OCI-LY1 (cell line): Measurements from ENCODE around the gene NKX6-1.

ENCODE experiments used
- H2AFZ ChIP-seq: fragments of 200-600 bp; sonication (generic), shearing (Covaris generic); 2 replicates; pipeline ENCODE4 v1.6.0; 2014; ENCODE audit warnings: antibody characterized with exemption, mild to moderate bottlenecking, low read length
- H3F3A ChIP-seq: fragments of 200-600 bp; sonication (generic), shearing (Covaris generic); 2 replicates; pipeline ENCODE4 v1.6.0; 2014; ENCODE audit warnings: mild to moderate bottlenecking, antibody characterized with exemption, low read length, moderate library complexity; ENCODE audit not compliant: insufficient read depth
- H3K27ac ChIP-seq: fragments of 200-600 bp; sonication (generic); 2 replicates; pipeline ENCODE4 v1.5.1; 2014; ENCODE audit warnings: low read length, mixed run types, mild to moderate bottlenecking, low read depth; ENCODE audit not compliant: poor library complexity, severe bottlenecking
- H3K27me3 ChIP-seq: fragments of 200-600 bp; sonication (generic); 2 replicates; pipeline ENCODE4 v1.6.0; 2014; ENCODE audit warnings: antibody characterized with exemption, mild to moderate bottlenecking, low read length, moderate library complexity; ENCODE audit not compliant: insufficient read depth
- H3K36me3 ChIP-seq: fragments of 200-600 bp; sonication (generic); 2 replicates; pipeline ENCODE4 v1.6.1; 2014; ENCODE audit warnings: mild to moderate bottlenecking, antibody characterized with exemption, low read length, moderate library complexity, mixed read lengths; ENCODE audit not compliant: insufficient read depth
- H3K4me1 ChIP-seq: fragments of 200-600 bp; sonication (generic); 2 replicates; pipeline ENCODE4 v1.5.1; 2014; ENCODE audit warnings: mild to moderate bottlenecking, low read length, moderate library complexity; ENCODE audit not compliant: insufficient read depth, severe bottlenecking
- H3K4me2 ChIP-seq: fragments of 200-600 bp; sonication (generic), shearing (Covaris generic); 2 replicates; pipeline ENCODE4 v1.6.1; 2014; ENCODE audit warnings: low read length
- H3K4me3 ChIP-seq: fragments of 200-600 bp; sonication (generic); 2 replicates; pipeline ENCODE4 v1.5.1; 2014; ENCODE audit warnings: low read length, low read depth, mild to moderate bottlenecking, mixed read lengths; ENCODE audit not compliant: poor library complexity, severe bottlenecking
- H3K79me2 ChIP-seq: fragments of 200-600 bp; shearing (Covaris generic); 2 replicates; pipeline ENCODE4 v1.6.1; 2016; ENCODE audit warnings: mixed run types, low read length, mixed read lengths; ENCODE audit not compliant: insufficient read depth
- H3K9ac ChIP-seq: fragments of 200-600 bp; sonication (generic), shearing (Covaris generic); 2 replicates; pipeline ENCODE4 v1.6.1; 2014; ENCODE audit warnings: mild to moderate bottlenecking, low read length, mixed read lengths
- H3K9me2 ChIP-seq: fragments of 200-600 bp; sonication (generic), shearing (Covaris generic); 2 replicates; pipeline ENCODE4 v1.6.1; 2014; ENCODE audit warnings: low read depth, mild to moderate bottlenecking, low read length, mixed read lengths
- H3K9me3 ChIP-seq: fragments of 200-600 bp; shearing (Covaris generic); 2 replicates; pipeline ENCODE4 v1.6.1; 2014; ENCODE audit warnings: low read length, mixed read lengths
- H4K20me1 ChIP-seq: fragments of 200-600 bp; sonication (generic), shearing (Covaris generic); 2 replicates; pipeline ENCODE4 v1.6.0; 2016; ENCODE audit warnings: mild to moderate bottlenecking, low read length; ENCODE audit not compliant: insufficient read depth
- CTCF ChIP-seq: fragments of 200-600 bp; sonication (generic), shearing (Covaris generic); IDR thresholded peaks from 2 replicates; pipeline ENCODE4 v1.5.1; 2017; ENCODE audit warnings: mild to moderate bottlenecking, antibody characterized with exemption, low read length, moderate library complexity, mixed read lengths
- EZH2 ChIP-seq: fragments of 200-600 bp; sonication (generic), shearing (Covaris generic); IDR thresholded peaks from 2 replicates; pipeline ENCODE4 v1.8.0; 2017; ENCODE audit warnings: borderline replicate concordance, mixed run types, mild to moderate bottlenecking, antibody characterized with exemption, low read length, moderate library complexity, mixed read lengths

The NKX6-1 gene

DNA sequence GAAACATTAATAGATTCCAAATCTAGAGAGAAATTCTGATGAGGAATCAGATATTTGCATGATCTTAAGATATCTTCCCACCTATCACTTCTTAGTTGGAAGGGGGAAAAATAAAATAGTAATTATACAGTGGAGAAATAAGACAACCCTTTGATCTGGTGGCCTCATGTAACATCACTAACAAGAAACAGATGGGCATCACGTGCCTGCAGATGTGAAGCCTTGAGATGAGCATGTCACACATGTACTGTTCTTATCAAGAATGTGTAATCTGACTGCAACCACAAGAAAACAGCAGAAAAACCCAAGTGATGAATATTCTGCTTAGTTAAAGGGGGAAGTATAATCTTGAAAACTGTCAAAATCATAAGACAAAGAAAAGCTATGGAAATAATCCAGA, 31.4 kb upstream of the NKX6-1 start:
- H3K27me3 ChIP-seq = no peaks in the 10 kb centered on the region
- H3K4me2 ChIP-seq = no peak overlapping the region
- H3K9ac ChIP-seq = no peak overlapping the region
- no peaks in the 10 kb centered on the region for H3K4me1 ChIP-seq
- no peak overlapping the region for H3K27ac ChIP-seq
- no peak overlapping the region for H3K4me3 ChIP-seq
- no peaks in the 10 kb centered on the region for H4K20me1 ChIP-seq
- H3K36me3 ChIP-seq = no peaks in the 10 kb centered on the region
- H3K9me2 ChIP-seq = no peaks in the 10 kb centered on the region
- no peaks in the 10 kb centered on the region for H3K79me2 ChIP-seq
- no peak overlapping the region for H2AFZ ChIP-seq
- H3K9me3 ChIP-seq = no peaks in the 10 kb centered on the region
- TF ChIP-seq EZH2 (no peak), CTCF (no peak)
- no peaks in the 10 kb centered on the region for H3F3A ChIP-seq

- no peaks in the 10 kb centered on the region for H3K27me3 ChIP-seq
- H3K9ac ChIP-seq = no peak overlapping the region
- no peaks in the 10 kb centered on the region for H3K4me1 ChIP-seq
- H3K9me2 ChIP-seq = no peaks in the 10 kb centered on the region
- H2AFZ ChIP-seq = no peak overlapping the region
- H3K36me3 ChIP-seq = no peaks in the 10 kb centered on the region
- no peak overlapping the region for H3K27ac ChIP-seq
- no peaks in the 10 kb centered on the region for H3K9me3 ChIP-seq
- peak; percentile 71 for TF ChIP-seq CTCF
- no peak for TF ChIP-seq EZH2
- no peaks in the 10 kb centered on the region for H3K79me2 ChIP-seq
- no peaks in the 10 kb centered on the region for H3F3A ChIP-seq
- H3K4me3 ChIP-seq = no peak overlapping the region
- H4K20me1 ChIP-seq = no peaks in the 10 kb centered on the region
- no peak overlapping the region for H3K4me2 ChIP-seq
Observed at GRCh38 chr4:84529169-84529751, 30.2 kb upstream of the NKX6-1 start.

- Histone ChIP-seq H3K9ac (no peak overlapping the region), H3K79me2 (no peaks in the 10 kb centered on the region), H3K4me2 (no peak overlapping the region), H2AFZ (no peak overlapping the region), H3K9me3 (no peaks in the 10 kb centered on the region), H3K4me1 (no peaks in the 10 kb centered on the region), H3K27me3 (no peaks in the 10 kb centered on the region), H3F3A (no peaks in the 10 kb centered on the region), H3K27ac (no peak overlapping the region), H3K36me3 (no peaks in the 10 kb centered on the region), H3K9me2 (no peaks in the 10 kb centered on the region), H4K20me1 (no peaks in the 10 kb centered on the region), H3K4me3 (no peak overlapping the region)
- no peak for TF ChIP-seq CTCF
- TF ChIP-seq EZH2 = no peak
Observed at GRCh38 chr4:84527391-84527790, 28.3 kb upstream of the NKX6-1 start.
